GM21619 (cell line): ENCODE data around the gene RAB6B.

Source experiments
- ATAC-seq: cut with Tn5 transposase; IDR thresholded peaks from one replicate; pipeline ENCODE4 v1.9.1; 2021; ENCODE audit not compliant: unreplicated experiment

RAB6B gene

DNA sequence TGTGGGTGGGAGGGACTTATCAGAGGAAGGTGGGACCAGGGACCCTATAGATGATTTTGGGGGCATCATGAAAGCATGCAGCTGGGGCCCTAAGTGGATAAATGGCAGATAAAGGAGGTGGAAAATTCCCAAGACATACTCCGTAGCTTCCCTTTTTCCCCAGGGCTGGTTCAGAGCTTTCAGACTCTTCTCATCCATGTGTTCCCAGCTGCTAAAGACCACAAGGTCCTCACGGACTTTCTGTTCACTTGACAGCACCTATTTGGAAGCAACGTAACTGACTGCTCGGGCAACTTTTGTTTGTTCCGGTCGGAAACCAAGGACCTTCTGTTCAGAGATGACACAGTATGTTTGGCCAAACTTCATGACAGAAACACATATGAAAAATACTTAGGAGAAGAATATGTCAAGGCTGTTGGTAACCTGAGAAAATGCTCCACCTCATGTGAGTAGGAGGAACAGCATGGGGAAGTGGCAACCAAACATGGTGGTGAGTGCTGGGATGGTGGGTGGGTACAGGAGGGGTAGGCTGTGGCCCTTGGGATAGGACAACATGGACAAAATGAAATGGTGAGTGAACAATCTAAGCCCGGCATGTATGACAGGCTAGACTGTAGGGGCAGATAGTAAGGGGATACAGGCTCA lies 118.8 kb downstream of the RAB6B start:
- ATAC-seq = no peak

- no peak for ATAC-seq
Measured at GRCh38 chr3:133775835-133776234, 119.8 kb downstream of the RAB6B start.

- ATAC-seq = no peak
Measured at GRCh38 chr3:133775309-133775708, 120.4 kb downstream of the RAB6B start.
